ENCODE results near the gene ZNF445.
"Not testable (repeated sequence)": the region's sequence is repeated elsewhere in the genome, so short reads cannot be mapped to it uniquely, and the experiment has no call there.

The ZNF445 gene

GRCh38 chr3:44419116-44419922 lies 58.2 kb downstream of the ZNF445 start:
- Histone ChIP-seq H3K79me2 (ENCODE audit: control insufficient read depth, insufficient read depth, low read length, unreplicated experiment) (no peaks in the 10 kb centered on the region), H3K36me3 (ENCODE audit: insufficient read depth, low read length) (no peaks in the 10 kb centered on the region), H2AFZ (ENCODE audit: low read length, unreplicated experiment) (no peak overlapping the region), H3K27ac (ENCODE audit: low read depth, low read length) (no peak overlapping the region), H3K4me3 (ENCODE audit: low read depth, low read length) (no peak overlapping the region), H3K4me1 (ENCODE audit: control insufficient read depth, insufficient read depth, low read length, unreplicated experiment) (no peaks in the 10 kb centered on the region), H3K27me3 (ENCODE audit: insufficient read depth, low read length) (no peaks in the 10 kb centered on the region)

GRCh38 chr3:44418549-44418948 lies 58.9 kb downstream of the ZNF445 start:
- Histone ChIP-seq H3K4me3 (ENCODE audit: low read depth, low read length) (no peak overlapping the region), H3K79me2 (ENCODE audit: control insufficient read depth, insufficient read depth, low read length, unreplicated experiment) (no peaks in the 10 kb centered on the region), H3K27ac (ENCODE audit: low read depth, low read length) (no peak overlapping the region), H3K27me3 (ENCODE audit: insufficient read depth, low read length) (no peaks in the 10 kb centered on the region), H2AFZ (ENCODE audit: low read length, unreplicated experiment) (no peak overlapping the region), H3K36me3 (ENCODE audit: insufficient read depth, low read length) (no peaks in the 10 kb centered on the region), H3K4me1 (ENCODE audit: control insufficient read depth, insufficient read depth, low read length, unreplicated experiment) (no peaks in the 10 kb centered on the region)

- not testable (repeated sequence) for H3K4me1 ChIP-seq (ENCODE audit: control insufficient read depth, insufficient read depth, low read length, unreplicated experiment); H3K27me3 ChIP-seq (ENCODE audit: insufficient read depth, low read length); H3K4me3 ChIP-seq (ENCODE audit: low read depth, low read length); H2AFZ ChIP-seq (ENCODE audit: low read length, unreplicated experiment); H3K36me3 ChIP-seq (ENCODE audit: insufficient read depth, low read length); H3K79me2 ChIP-seq (ENCODE audit: control insufficient read depth, insufficient read depth, low read length, unreplicated experiment); H3K27ac ChIP-seq (ENCODE audit: low read depth, low read length)
These were observed 59.4 kb downstream of the ZNF445 start for GRCh38 chr3:44418118-44418517.

DNA sequence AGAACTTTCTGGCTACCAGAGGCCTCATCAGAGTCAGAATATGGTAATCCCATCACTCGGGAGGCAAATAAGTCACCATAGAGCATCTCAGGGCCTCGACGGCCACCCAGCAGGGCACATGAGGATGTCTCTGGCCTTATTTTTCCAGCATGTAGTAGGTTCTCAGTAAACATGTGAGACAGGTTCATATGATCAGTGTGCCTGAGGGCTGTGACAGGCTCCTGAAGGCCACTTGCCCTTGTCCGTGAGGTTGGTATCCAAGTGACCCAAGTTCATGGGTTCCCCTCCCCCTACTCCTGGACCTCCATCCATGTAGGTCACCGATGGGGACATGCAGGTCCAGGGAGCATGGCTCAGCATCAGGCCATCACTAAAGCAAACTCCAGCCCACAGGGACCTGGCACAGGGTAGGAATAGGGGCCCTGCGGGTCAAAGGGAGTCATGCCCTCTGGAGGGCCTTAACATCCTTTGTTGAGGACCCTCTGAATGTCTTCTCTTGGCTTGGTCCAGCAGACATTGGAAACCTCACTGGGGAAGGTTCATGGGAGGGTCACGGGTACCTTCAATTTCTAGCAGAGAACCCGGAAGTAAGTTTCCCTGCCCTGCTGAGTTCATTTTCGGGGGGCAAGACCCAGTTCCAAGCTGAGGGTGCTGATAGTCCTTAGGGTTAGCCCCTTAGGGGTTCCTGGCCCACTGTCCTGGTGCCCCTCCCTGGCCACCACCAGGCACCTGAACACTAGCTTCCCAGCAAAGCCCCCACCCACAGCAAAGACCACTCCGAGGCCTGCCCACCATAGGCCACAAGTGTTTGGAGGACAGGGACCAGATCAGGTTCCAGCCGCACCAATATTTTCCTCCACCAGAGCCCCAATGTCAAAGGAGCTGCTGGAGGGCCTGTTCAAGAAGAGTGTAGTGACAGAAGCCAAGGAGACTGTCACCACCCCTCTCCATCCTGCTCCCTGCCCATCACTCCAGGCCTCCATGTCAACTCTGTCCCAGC lies 61.1 kb downstream of the ZNF445 start:
- Histone ChIP-seq H3K4me1 (ENCODE audit: control insufficient read depth, insufficient read depth, low read length, unreplicated experiment) (no peaks in the 10 kb centered on the region), H3K79me2 (ENCODE audit: control insufficient read depth, insufficient read depth, low read length, unreplicated experiment) (no peaks in the 10 kb centered on the region), H3K27me3 (ENCODE audit: insufficient read depth, low read length) (no peaks in the 10 kb centered on the region), H3K36me3 (ENCODE audit: insufficient read depth, low read length) (no peaks in the 10 kb centered on the region), H3K4me3 (ENCODE audit: low read depth, low read length) (no peak overlapping the region), H2AFZ (ENCODE audit: low read length, unreplicated experiment) (no peak overlapping the region), H3K27ac (ENCODE audit: low read depth, low read length) (no peak overlapping the region)

GRCh38 chr3:44415421-44415820 lies 62.0 kb downstream of the ZNF445 start:
- H3K27me3 ChIP-seq (ENCODE audit: insufficient read depth, low read length) = no peaks in the 10 kb centered on the region
- no peaks in the 10 kb centered on the region for H3K36me3 ChIP-seq (ENCODE audit: insufficient read depth, low read length)
- no peaks in the 10 kb centered on the region for H3K79me2 ChIP-seq (ENCODE audit: control insufficient read depth, insufficient read depth, low read length, unreplicated experiment)
- H3K27ac ChIP-seq (ENCODE audit: low read depth, low read length) = no peak overlapping the region
- H3K4me3 ChIP-seq (ENCODE audit: low read depth, low read length) = no peak overlapping the region
- H2AFZ ChIP-seq (ENCODE audit: low read length, unreplicated experiment) = no peak overlapping the region
- no peaks in the 10 kb centered on the region for H3K4me1 ChIP-seq (ENCODE audit: control insufficient read depth, insufficient read depth, low read length, unreplicated experiment)

GRCh38 chr3:44414517-44415090 lies 62.9 kb downstream of the ZNF445 start:
- H3K4me3 ChIP-seq (ENCODE audit: low read depth, low read length) = no peak overlapping the region
- no peaks in the 10 kb centered on the region for H3K27me3 ChIP-seq (ENCODE audit: insufficient read depth, low read length)
- no peaks in the 10 kb centered on the region for H3K79me2 ChIP-seq (ENCODE audit: control insufficient read depth, insufficient read depth, low read length, unreplicated experiment)
- H3K27ac ChIP-seq (ENCODE audit: low read depth, low read length) = no peak overlapping the region
- no peaks in the 10 kb centered on the region for H3K4me1 ChIP-seq (ENCODE audit: control insufficient read depth, insufficient read depth, low read length, unreplicated experiment)
- no peak overlapping the region for H2AFZ ChIP-seq (ENCODE audit: low read length, unreplicated experiment)
- H3K36me3 ChIP-seq (ENCODE audit: insufficient read depth, low read length) = no peaks in the 10 kb centered on the region

GRCh38 chr3:44412365-44412764 lies 65.1 kb downstream of the ZNF445 start:
- Histone ChIP-seq H3K27ac (ENCODE audit: low read depth, low read length) (no peak overlapping the region), H3K4me1 (ENCODE audit: control insufficient read depth, insufficient read depth, low read length, unreplicated experiment) (no peaks in the 10 kb centered on the region), H3K27me3 (ENCODE audit: insufficient read depth, low read length) (no peaks in the 10 kb centered on the region), H3K36me3 (ENCODE audit: insufficient read depth, low read length) (no peaks in the 10 kb centered on the region), H2AFZ (ENCODE audit: low read length, unreplicated experiment) (no peak overlapping the region), H3K79me2 (ENCODE audit: control insufficient read depth, insufficient read depth, low read length, unreplicated experiment) (no peaks in the 10 kb centered on the region), H3K4me3 (ENCODE audit: low read depth, low read length) (no peak overlapping the region)

GRCh38 chr3:44411031-44411645 lies 66.3 kb downstream of the ZNF445 start:
- Histone ChIP-seq H2AFZ (ENCODE audit: low read length, unreplicated experiment) (no peak overlapping the region), H3K4me1 (ENCODE audit: control insufficient read depth, insufficient read depth, low read length, unreplicated experiment) (no peaks in the 10 kb centered on the region), H3K27ac (ENCODE audit: low read depth, low read length) (no peak overlapping the region), H3K4me3 (ENCODE audit: low read depth, low read length) (no peak overlapping the region), H3K36me3 (ENCODE audit: insufficient read depth, low read length) (no peaks in the 10 kb centered on the region), H3K79me2 (ENCODE audit: control insufficient read depth, insufficient read depth, low read length, unreplicated experiment) (no peaks in the 10 kb centered on the region), H3K27me3 (ENCODE audit: insufficient read depth, low read length) (no peaks in the 10 kb centered on the region)

GRCh38 chr3:44409640-44410410 lies 67.6 kb downstream of the ZNF445 start:
- Histone ChIP-seq H2AFZ (ENCODE audit: low read length, unreplicated experiment) (no peak overlapping the region), H3K4me3 (ENCODE audit: low read depth, low read length) (no peak overlapping the region), H3K36me3 (ENCODE audit: insufficient read depth, low read length) (no peaks in the 10 kb centered on the region), H3K79me2 (ENCODE audit: control insufficient read depth, insufficient read depth, low read length, unreplicated experiment) (no peaks in the 10 kb centered on the region), H3K4me1 (ENCODE audit: control insufficient read depth, insufficient read depth, low read length, unreplicated experiment) (no peaks in the 10 kb centered on the region), H3K27me3 (ENCODE audit: insufficient read depth, low read length) (no peaks in the 10 kb centered on the region), H3K27ac (ENCODE audit: low read depth, low read length) (no peak overlapping the region)

DNA sequence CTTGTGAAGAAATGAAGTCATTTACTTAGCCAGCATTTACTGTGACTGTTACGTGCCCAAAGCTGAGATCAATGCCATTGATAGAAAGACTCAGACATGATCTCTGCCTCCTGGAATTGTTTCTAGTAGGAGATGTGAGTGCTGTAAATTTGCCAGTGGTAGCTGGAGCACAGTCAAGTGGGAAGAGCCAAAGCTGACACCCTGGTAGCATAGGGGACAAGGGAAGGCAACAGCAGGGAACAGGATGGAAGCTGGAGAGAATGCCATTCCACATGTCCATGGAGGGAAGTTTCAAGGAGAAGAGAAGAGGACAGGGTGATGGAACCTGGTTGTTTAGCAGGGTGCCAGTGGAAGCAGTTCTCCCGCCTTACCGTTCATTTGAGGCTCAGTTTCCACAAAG lies 74.9 kb downstream of the ZNF445 start:
- Histone ChIP-seq H3K79me2 (ENCODE audit: control insufficient read depth, insufficient read depth, low read length, unreplicated experiment) (no peaks in the 10 kb centered on the region), H3K4me3 (ENCODE audit: low read depth, low read length) (no peak overlapping the region), H3K36me3 (ENCODE audit: insufficient read depth, low read length) (no peaks in the 10 kb centered on the region), H3K27ac (ENCODE audit: low read depth, low read length) (no peak overlapping the region), H3K4me1 (ENCODE audit: control insufficient read depth, insufficient read depth, low read length, unreplicated experiment) (no peaks in the 10 kb centered on the region), H2AFZ (ENCODE audit: low read length, unreplicated experiment) (no peak overlapping the region), H3K27me3 (ENCODE audit: insufficient read depth, low read length) (no peaks in the 10 kb centered on the region)

All from ACC112 (cell line).